ENCODE data around the gene KRT79.
A peak's percentile ranks its signal among the peaks of the same experiment; 100 is the strongest.

The KRT79 gene

GRCh38 chr12:52832985-52833905, 866 bp downstream of the KRT79 start:
- DNase-seq, result no peak

GRCh38 chr12:52832451-52832850, 1.7 kb downstream of the KRT79 start:
- no peak for DNase-seq

GRCh38 chr12:52831251-52831650, 2.9 kb downstream of the KRT79 start:
- DNase-seq, result no peak

GRCh38 chr12:52829986-52830770, 3.9 kb downstream of the KRT79 start:
- DNase-seq, result no peak

GRCh38 chr12:52828591-52829021, 5.5 kb downstream of the KRT79 start:
- no peak for DNase-seq

GRCh38 chr12:52828156-52828555, 6.0 kb downstream of the KRT79 start:
- DNase-seq, result no peak

- no peak for DNase-seq
These were observed 6.5 kb downstream of the KRT79 start for GRCh38 chr12:52827499-52828090.

- DNase-seq, result no peak
These were observed 7.3 kb downstream of the KRT79 start for GRCh38 chr12:52826611-52827498.

- DNase-seq, result no peak
These were observed 8.2 kb downstream of the KRT79 start for GRCh38 chr12:52825961-52826360.

GRCh38 chr12:52824741-52825410, 9.2 kb downstream of the KRT79 start:
- DNase-seq, result no peak

- DNase-seq, result no peak
These were observed 10.2 kb downstream of the KRT79 start for GRCh38 chr12:52823761-52824450.

GRCh38 chr12:52822771-52823510, 11.2 kb downstream of the KRT79 start:
- no peak for DNase-seq

GRCh38 chr12:52821826-52822660, 12.1 kb downstream of the KRT79 start:
- peak; percentile 35 for DNase-seq

GRCh38 chr12:52821071-52821730, 12.9 kb downstream of the KRT79 start:
- DNase-seq, result no peak

- no peak for DNase-seq
These were observed 13.6 kb downstream of the KRT79 start for GRCh38 chr12:52820521-52820920.

GRCh38 chr12:52819731-52820510, 14.2 kb downstream of the KRT79 start:
- DNase-seq, result no peak

GRCh38 chr12:52818887-52819420, 15.2 kb downstream of the KRT79 start:
- DNase-seq, result no peak

GRCh38 chr12:52818388-52818787, 15.7 kb downstream of the KRT79 start:
- no peak for DNase-seq

Measured in EL (cell line).